SKM-1 treated with dmso at 0.1 percent for 144 hours (cell line): ENCODE data around the gene GLI2.
A peak's percentile ranks its signal among the peaks of the same experiment; 100 is the strongest.

Source experiments
- DNase-seq: peaks from one replicate; lab custom pipeline; 2025; ENCODE audit not compliant: unreplicated experiment; lab: John Stamatoyannopoulos, UW

The GLI2 gene

GRCh38 chr2:120735746-120736170 is at the start of gene GLI2:
TSS of gene GLI2 (plus strand) at chr2:120735868. CDS start at chr2:120797321, 61,453 bp downstream.
- DNase-seq, result peak; percentile 60

- no peak for DNase-seq
Measured at GRCh38 chr2:120685974-120686297, 49.7 kb upstream of the GLI2 start.

GRCh38 chr2:120686511-120687168 is 49.0 kb upstream of the GLI2 start:
- no peak for DNase-seq

DNA sequence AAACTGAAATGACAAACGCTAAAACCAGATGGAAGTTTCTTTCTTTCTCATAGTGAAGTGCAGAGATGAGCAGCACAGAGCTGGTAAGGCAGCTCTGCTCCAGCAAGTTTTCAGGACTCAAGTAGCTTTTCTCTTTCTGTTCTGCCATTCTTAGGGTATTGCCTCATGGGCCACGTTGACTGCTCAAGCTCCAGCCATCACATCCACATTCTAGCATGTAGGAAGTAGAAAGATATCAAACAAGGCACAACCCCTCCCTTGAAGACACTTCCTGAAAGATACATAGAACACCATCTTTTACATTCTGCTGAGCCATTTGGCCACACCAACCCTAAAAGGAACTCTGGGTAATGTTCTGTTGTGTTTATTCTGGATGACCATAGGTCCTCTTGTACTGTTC is 48.5 kb upstream of the GLI2 start:
- no peak for DNase-seq

DNA sequence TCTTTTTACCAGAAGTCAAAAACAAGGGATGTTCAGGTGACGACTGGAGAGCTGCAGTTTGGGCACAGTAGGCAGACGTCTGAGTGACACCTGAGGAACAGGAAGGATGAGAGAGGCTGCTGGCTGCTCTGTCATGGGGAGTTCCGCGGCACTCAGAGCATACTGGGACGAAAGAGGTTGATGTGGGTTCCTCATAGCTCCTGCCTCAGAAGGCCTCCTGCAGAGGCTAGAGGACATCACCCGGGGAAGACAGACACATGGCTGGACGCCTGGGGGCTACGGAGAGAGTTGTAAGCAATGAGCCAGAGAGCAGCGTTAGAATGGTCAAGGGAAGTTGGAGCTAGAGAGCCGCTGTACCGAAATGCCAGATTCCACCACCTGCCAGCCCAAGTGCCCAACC is 45.1 kb upstream of the GLI2 start:
- no peak for DNase-seq

GRCh38 chr2:120691410-120691809 is 44.3 kb upstream of the GLI2 start:
- no peak for DNase-seq

DNA sequence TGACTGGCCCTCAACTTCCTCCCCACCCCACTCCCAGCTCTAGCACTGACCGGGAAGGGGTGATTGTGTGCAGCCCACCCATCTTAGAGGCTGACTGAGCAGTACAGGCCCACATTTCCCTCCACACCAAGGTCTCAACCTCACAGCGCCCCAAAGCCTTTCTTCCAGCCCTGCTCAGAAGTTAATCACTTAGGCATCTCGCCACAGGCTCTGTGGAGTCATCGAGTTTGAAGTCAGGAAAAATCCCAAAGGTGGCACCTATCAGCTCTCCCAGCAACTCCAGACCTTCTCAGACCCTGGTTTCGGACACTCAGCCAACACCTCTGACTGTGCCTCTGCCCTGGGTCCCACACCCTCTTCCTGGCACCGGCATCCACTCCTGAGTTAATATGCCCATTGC is 43.0 kb upstream of the GLI2 start:
- DNase-seq, result no peak

GRCh38 chr2:120693121-120693520 is 42.5 kb upstream of the GLI2 start:
- no peak for DNase-seq

DNA sequence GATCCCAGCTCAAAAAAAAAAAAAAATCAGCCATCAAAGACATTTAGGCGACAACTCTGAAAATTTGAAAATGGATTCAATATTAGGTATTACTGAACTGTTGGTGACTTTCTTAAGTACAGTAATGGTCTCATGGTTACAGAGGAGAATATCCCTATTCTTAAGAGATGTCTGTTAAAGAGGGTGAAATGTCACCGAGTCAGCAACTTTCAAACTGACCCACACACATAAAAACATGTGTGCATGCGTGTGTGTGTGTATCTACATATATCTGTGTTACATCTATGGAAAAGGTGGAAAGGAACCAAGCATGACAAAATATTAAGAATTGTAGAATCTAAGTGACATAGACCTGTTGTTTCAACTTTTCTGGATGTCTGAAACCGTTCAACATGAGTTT is 41.6 kb upstream of the GLI2 start:
- no peak for DNase-seq

GRCh38 chr2:120697471-120697870 is 38.2 kb upstream of the GLI2 start:
- DNase-seq, result no peak

GRCh38 chr2:120699292-120699691 is 36.4 kb upstream of the GLI2 start:
- no peak for DNase-seq

- no peak for DNase-seq
Measured at GRCh38 chr2:120700659-120701058, 35.0 kb upstream of the GLI2 start.

DNA sequence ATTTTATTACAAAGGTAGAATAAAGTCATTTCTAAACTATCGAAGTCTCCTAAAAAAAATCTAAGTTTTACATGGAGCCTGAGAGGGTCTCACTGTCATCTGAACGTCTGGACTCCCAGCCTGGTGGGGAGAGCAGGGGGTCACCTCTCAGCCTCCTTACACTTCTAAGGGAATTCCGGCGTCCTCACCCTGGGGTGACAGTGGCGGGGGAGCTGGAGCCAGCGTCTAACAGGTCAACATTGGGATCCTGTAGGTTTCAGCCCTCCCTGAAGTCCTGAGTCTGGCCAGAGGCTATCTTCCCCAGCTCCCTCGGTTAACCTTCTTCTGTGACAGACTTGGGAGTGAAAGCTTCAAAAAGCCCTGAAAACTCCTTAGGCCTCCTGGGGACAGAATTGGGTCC is 34.6 kb upstream of the GLI2 start:
- no peak for DNase-seq

GRCh38 chr2:120701499-120701898 is 34.2 kb upstream of the GLI2 start:
- no peak for DNase-seq

GRCh38 chr2:120702061-120702460 is 33.6 kb upstream of the GLI2 start:
- DNase-seq, result no peak

DNA sequence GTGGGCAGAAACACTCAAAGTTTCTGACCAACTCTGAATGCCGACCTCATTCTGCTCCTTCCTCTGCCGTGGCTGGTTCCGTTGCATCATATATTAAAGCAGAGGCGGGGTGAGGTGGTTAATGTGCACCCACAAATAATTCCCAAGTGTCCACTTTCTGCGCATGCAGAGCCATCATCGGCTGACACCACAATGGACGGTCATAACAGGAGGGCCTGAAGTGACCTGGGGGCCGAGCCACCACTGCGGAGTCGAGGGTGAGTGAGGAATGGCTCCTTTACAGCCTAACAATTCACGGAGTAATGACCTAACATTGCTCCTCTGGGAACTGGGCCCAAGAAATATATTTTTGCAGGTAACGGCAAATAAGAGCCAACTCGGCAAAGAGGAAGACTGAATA is 32.9 kb upstream of the GLI2 start:
- DNase-seq, result no peak

GRCh38 chr2:120703330-120703994 is 32.2 kb upstream of the GLI2 start:
- no peak for DNase-seq

DNA sequence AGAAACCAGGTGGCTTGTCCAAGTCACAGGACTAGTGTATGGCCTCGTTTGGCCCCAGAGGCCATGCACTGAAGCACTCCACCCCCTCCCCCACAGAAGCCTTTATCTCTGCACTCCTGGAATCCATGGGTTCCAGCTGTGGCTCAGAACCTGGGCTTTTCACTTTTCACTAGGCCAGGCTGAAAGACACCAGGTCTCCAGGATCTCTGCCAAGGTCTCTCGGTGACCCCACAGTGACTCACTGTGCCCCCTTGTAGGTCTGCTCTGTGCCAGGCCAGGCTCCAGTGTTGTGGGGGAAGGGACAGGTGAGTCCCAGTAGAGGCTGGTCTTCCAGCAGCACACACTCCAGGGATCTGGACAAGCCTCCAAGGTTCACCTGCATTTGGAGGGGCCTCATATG is 31.0 kb upstream of the GLI2 start:
- no peak for DNase-seq

DNA sequence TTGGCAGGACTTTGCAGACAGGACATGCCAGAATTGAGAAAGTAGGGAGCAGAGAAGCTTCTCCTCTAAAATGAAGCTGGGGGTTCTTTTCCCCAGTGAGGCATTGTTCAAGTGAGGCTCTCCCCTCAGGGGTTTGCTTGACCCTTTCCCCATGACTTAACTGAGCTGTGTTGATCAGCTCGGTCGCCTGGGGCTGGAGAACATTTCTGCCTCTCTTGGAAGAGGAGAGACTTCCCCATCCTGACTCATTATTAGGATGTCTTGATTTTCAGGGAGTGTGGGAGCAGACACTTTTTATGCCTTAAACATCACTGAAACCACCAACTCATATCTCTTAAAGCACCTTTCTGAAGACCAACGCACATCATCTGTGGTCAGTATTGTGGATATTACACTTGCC is 27.9 kb upstream of the GLI2 start:
- no peak for DNase-seq

DNA sequence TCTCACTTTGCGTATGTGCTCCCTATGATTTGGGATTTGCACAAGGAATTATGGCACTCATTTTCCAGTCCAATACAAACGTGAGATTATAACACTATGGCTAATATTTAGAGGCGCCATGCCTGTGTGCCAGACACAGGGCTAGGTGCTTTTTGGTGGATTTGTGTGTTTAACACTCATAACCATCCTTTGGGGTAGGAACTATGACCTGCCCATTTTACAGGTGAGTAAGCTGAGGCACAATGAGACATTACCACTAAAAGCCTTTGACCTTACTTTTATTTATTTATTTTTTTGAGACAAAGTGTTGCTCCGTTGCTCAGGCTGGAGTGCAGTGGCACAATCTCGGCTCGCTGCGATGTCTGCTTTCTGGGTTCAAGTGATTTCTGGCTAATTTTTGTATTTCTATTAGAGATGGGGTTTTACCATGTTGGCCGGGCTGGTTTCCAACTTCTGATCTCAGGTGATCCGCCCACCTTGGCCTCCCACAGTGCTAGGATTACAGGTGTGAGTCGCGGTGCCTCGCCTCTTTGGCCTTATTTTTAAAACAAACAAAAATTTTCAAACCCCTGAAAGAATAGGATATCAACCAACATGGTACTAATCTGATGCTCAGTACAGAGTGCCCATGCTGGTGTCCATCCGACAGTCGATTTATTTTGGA is 26.6 kb upstream of the GLI2 start:
- DNase-seq, result no peak

DNA sequence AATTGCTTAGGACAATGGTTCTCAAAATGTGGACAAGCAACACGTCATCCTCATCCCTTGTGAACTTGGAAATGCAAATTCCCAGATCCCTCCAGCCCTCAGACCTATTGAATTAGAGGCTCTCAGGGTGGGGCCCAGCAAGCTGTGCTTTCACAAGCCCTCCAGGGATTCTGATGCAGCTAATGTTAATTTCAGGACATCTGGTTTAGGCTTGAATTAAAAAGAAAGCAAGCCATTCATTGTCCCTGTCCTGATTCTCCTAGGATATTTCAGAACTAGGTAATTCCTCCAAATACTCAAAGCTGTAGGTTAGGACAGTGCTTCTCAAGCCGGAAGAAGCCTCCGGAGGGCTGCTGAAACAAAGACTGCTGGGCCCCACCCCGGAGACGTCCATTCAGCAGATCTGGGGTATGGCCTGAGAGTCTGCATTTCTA is 26.0 kb upstream of the GLI2 start:
- no peak for DNase-seq

DNA sequence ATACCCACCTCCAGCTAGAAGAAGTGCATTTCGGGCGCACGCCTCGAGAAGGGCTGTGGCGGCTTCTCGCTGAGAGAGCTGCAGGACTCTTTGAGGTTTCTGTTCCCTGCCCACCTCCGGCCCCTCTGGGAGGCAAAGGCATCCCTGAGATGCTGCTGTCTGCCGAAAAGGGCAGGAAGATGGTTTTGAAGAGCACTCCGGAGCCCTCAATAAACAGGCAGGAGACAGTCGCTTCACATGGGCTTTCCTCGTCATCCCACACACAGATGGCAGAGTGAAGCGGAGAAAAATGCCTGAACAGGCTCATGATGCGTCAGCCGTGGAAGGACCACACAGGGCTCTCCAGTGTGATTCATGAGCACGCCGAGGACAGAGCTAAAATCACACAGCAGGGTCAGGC is 25.4 kb upstream of the GLI2 start:
- DNase-seq, result no peak

GRCh38 chr2:120711694-120712093 is 24.0 kb upstream of the GLI2 start:
- no peak for DNase-seq
